ENCODE measurements around the gene SC5D. TPM values are rescaled to one million over a fixed set of nuclear protein-coding genes. Genes with fewer than 3 reads are reported as not detected.

Gene SC5D
- total RNA-seq, 2 experiments from 2014 or later = 18.9 to 21.6 TPM

- no peak overlapping the region for H3K27ac Mint-ChIP-seq
- peaks cover 10% of the 10 kb centered on the region for H3K27me3 Mint-ChIP-seq (ENCODE audit: low read depth)
- H3K36me3 Mint-ChIP-seq (ENCODE audit: low read depth) = no peaks in the 10 kb centered on the region
- H3K4me3 Mint-ChIP-seq = no peak overlapping the region
- DNase-seq = no peak
- no peaks in the 10 kb centered on the region for H3K9me3 Mint-ChIP-seq (ENCODE audit: insufficient read depth)
- CTCF ChIA-PET = no interaction called here
- no peak for ATAC-seq
- H3K4me1 Mint-ChIP-seq (ENCODE audit: low read depth) = no peaks in the 10 kb centered on the region
- POLR2A ChIA-PET = no interaction called here
These were observed 57.2 kb downstream of the SC5D start for GRCh38 chr11:121349790-121350189.

DNA sequence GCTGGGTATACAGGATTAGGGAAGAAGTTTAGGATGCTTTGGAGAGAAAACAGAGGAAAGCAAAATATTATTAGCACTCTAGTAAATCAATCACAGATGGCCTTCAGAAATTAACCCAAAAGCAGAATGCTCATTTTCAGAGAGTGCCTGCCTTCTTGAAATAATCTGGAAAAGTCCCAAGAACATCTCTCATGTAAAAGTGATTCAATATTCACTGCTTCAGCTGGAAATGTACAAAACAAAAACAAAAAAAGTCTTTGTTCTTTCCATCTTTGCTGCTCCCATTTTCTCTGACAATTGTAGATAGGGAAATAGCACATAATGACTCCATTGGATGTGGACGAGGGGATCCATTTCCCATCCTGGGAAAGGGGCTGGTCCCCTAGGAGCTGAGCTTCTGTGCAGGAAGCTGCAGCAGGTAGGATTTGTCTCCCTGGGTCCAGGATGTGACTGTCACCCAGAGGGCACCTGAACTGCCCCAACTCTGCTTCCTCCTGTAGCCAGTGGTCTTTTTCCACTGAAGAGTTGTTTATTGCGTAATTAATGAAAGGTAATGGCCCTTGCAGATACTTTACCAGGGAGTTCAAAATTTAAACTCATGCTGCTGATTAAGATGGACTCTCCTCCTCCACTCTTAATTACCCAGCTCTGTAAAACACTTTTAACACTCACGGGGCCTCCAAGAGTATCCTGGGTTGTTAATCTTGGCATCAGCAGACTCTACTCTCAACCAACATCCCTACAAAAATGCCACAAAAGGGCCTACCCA is 57.9 kb downstream of the SC5D start:
- H3K27me3 Mint-ChIP-seq (ENCODE audit: low read depth) = peaks cover 9% of the 10 kb centered on the region
- ATAC-seq (no peak), DNase-seq (no peak)
- H3K36me3 Mint-ChIP-seq (ENCODE audit: low read depth) = no peaks in the 10 kb centered on the region
- no peak overlapping the region for H3K4me3 Mint-ChIP-seq
- POLR2A ChIA-PET = interaction anchor here (0.5 kb wide), 2 partner anchors 14 to 93 kb away, joined by 3 read pairs; no protein-coding TSS in a partner anchor
- CTCF ChIA-PET = interaction anchor here (1.1 kb wide), 1 partner anchor 17 kb away, joined by 3 read pairs; no protein-coding TSS in a partner anchor
- H3K27ac Mint-ChIP-seq = no peak overlapping the region
- H3K4me1 Mint-ChIP-seq (ENCODE audit: low read depth) = no peaks in the 10 kb centered on the region
- H3K9me3 Mint-ChIP-seq (ENCODE audit: insufficient read depth) = no peaks in the 10 kb centered on the region

DNA sequence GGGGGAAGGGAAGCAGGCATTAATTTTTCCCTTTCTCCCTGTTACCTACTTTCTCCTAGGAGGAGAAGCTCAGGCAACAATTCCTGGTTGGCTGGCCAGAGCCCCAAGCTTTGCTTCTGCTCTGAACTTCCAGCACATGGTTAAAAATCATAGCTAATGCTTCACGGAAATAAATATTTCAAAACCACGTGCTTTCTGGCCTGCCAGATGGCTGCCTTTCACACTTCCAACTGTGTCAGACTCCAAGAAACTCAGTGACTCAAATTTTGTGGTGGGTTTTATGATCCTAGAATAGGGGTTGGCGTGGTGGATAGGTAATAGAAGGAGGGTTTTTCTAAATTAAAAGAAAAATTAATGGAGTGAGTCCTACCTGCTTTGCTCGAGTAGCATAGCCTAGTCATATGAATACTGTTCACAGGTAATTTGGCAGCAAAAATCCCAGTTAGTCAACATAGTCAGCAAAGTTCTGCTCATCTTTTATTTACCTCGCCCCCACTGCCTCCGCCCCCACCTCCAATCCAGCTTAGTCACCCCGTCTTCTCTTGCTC is 58.6 kb downstream of the SC5D start:
- peaks cover 8% of the 10 kb centered on the region for H3K27me3 Mint-ChIP-seq (ENCODE audit: low read depth)
- no peaks in the 10 kb centered on the region for H3K9me3 Mint-ChIP-seq (ENCODE audit: insufficient read depth)
- no peaks in the 10 kb centered on the region for H3K36me3 Mint-ChIP-seq (ENCODE audit: low read depth)
- DNase-seq (no peak), ATAC-seq (no peak)
- no peaks in the 10 kb centered on the region for H3K4me1 Mint-ChIP-seq (ENCODE audit: low read depth)
- H3K4me3 Mint-ChIP-seq = no peak overlapping the region
- ChIA-PET CTCF (interaction anchor here (1.1 kb wide), 1 partner anchor 17 kb away, joined by 3 read pairs; no protein-coding TSS in a partner anchor), POLR2A (interaction anchor here (0.5 kb wide), 2 partner anchors 15 to 93 kb away, joined by 3 read pairs; no protein-coding TSS in a partner anchor)
- H3K27ac Mint-ChIP-seq = no peak overlapping the region

- Mint-ChIP-seq H3K36me3 (ENCODE audit: low read depth) (no peaks in the 10 kb centered on the region), H3K4me1 (ENCODE audit: low read depth) (no peaks in the 10 kb centered on the region), H3K9me3 (ENCODE audit: insufficient read depth) (no peaks in the 10 kb centered on the region), H3K27ac (no peak overlapping the region), H3K27me3 (ENCODE audit: low read depth) (peaks cover 7% of the 10 kb centered on the region), H3K4me3 (no peak overlapping the region)
- ChIA-PET POLR2A (no interaction called here), CTCF (interaction anchor here (1.2 kb wide), 1 partner anchor 15 kb away, joined by 3 read pairs; no protein-coding TSS in a partner anchor)
- DNase-seq (no peak), ATAC-seq (no peak)
These were observed 59.8 kb downstream of the SC5D start for GRCh38 chr11:121352251-121352891.

DNA sequence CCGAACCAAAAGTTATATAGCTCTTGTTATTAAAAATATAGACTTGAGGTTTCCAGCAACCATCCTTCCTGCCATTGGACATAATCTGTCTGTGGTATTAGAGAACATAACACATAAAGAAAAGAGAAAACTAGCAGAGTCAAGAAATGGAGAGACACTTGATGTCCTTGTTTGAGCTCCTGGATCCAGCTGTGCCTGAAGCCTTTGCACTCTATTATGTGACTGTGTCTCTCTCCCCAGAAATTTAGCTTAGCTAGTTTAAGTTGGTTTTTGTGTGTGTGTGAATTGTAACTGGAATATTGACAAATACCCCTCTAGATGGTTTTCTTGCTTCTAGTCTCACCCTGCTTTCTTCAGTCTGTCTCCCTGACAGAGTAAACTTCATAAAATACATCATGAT is 61.6 kb downstream of the SC5D start:
- no peak overlapping the region for H3K27ac Mint-ChIP-seq
- no peaks in the 10 kb centered on the region for H3K9me3 Mint-ChIP-seq (ENCODE audit: insufficient read depth)
- no peak for ATAC-seq
- H3K4me3 Mint-ChIP-seq = no peak overlapping the region
- H3K4me1 Mint-ChIP-seq (ENCODE audit: low read depth) = no peaks in the 10 kb centered on the region
- no peak for DNase-seq
- no peaks in the 10 kb centered on the region for H3K36me3 Mint-ChIP-seq (ENCODE audit: low read depth)
- CTCF ChIA-PET = interaction anchor here (1.2 kb wide), 1 partner anchor 223 kb away, joined by 3 read pairs; no protein-coding TSS in a partner anchor
- H3K27me3 Mint-ChIP-seq (ENCODE audit: low read depth) = peaks cover 9% of the 10 kb centered on the region
- POLR2A ChIA-PET = no interaction called here

GRCh38 chr11:121356357-121356756 is 63.8 kb downstream of the SC5D start:
- no peaks in the 10 kb centered on the region for H3K9me3 Mint-ChIP-seq (ENCODE audit: insufficient read depth)
- ATAC-seq (no peak), DNase-seq (no peak)
- H3K36me3 Mint-ChIP-seq (ENCODE audit: low read depth) = no peaks in the 10 kb centered on the region
- POLR2A ChIA-PET = no interaction called here
- no peaks in the 10 kb centered on the region for H3K4me1 Mint-ChIP-seq (ENCODE audit: low read depth)
- no peak overlapping the region for H3K27ac Mint-ChIP-seq
- no peak overlapping the region for H3K4me3 Mint-ChIP-seq
- CTCF ChIA-PET = interaction anchor here (0.6 kb wide), 1 partner anchor 12 kb away, joined by 3 read pairs; no protein-coding TSS in a partner anchor
- peaks cover 9% of the 10 kb centered on the region for H3K27me3 Mint-ChIP-seq (ENCODE audit: low read depth)

Other genes with a start within 250 kb of the SC5D start
- gene TECTA, start 191.5 kb upstream of the SC5D start, total RNA-seq = under 1 TPM; 0.13 to 0.21 TPM
- gene SORL1, start 159.5 kb downstream of the SC5D start, total RNA-seq = 100 to 1,000 TPM in 1 of 2 experiments, 10 to 100 TPM in 1; 98.9 to 107 TPM